GM23338 (cell line): Measurements from ENCODE around the gene KCNS3.

Source experiments
- CREB1 ChIP-seq: fragments of 250-450 bp; sonication (Bioruptor Pico); IDR thresholded peaks from 2 replicates; pipeline ENCODE4 v1.5.0; 2020; ENCODE audit warnings: low read depth, mild to moderate bottlenecking, moderate library complexity
- EZH2 ChIP-seq: fragments of 200-600 bp; sonication (generic); IDR thresholded peaks from one replicate; pipeline ENCODE4 v1.8.0; 2017; ENCODE audit warnings: antibody characterized with exemption, mild to moderate bottlenecking, low read depth; ENCODE audit not compliant: unreplicated experiment
- NANOG ChIP-seq: IDR thresholded peaks from 2 replicates; pipeline ENCODE4 v1.6.1; 2016; ENCODE audit warnings: antibody characterized with exemption, borderline replicate concordance
- POLR2AphosphoS5 ChIP-seq: IDR thresholded peaks from 2 replicates; pipeline ENCODE4 v1.6.1; 2016; ENCODE audit warnings: antibody characterized with exemption, low read depth
- REST ChIP-seq: IDR thresholded peaks from one replicate; pipeline ENCODE4 v1.6.1; 2018; ENCODE audit warnings: antibody characterized with exemption; ENCODE audit not compliant: unreplicated experiment
- TF ChIP-seq, protein P1 (sequence below), 2 experiments: fragments of 200-600 bp in 1 of 2; sonication (generic) in 1 of 2; conservative IDR thresholded peaks; 2 replicates each; pipeline versions ENCODE4 v1.5.1 to v1.6.1; 2016 to 2017; ENCODE audit warnings: antibody characterized with exemption in 2 of 2, low read depth in 2 of 2, mild to moderate bottlenecking in 2 of 2, moderate library complexity in 1 of 2

GRCh38 chr2:17966798-17967197 is 88.3 kb downstream of the KCNS3 start:
- TF ChIP-seq, protein P1, sequence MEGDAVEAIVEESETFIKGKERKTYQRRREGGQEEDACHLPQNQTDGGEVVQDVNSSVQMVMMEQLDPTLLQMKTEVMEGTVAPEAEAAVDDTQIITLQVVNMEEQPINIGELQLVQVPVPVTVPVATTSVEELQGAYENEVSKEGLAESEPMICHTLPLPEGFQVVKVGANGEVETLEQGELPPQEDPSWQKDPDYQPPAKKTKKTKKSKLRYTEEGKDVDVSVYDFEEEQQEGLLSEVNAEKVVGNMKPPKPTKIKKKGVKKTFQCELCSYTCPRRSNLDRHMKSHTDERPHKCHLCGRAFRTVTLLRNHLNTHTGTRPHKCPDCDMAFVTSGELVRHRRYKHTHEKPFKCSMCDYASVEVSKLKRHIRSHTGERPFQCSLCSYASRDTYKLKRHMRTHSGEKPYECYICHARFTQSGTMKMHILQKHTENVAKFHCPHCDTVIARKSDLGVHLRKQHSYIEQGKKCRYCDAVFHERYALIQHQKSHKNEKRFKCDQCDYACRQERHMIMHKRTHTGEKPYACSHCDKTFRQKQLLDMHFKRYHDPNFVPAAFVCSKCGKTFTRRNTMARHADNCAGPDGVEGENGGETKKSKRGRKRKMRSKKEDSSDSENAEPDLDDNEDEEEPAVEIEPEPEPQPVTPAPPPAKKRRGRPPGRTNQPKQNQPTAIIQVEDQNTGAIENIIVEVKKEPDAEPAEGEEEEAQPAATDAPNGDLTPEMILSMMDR (conservative IDR thresholded peaks at IDR 0.05; ENCODE audit: low read depth in 2 of 2): no peak
- TF ChIP-seq REST (no peak), POLR2AphosphoS5 (no peak), EZH2 (no peak), NANOG (no peak), CREB1 (CRISPR knock-in tag) (no peak)
